CD4-positive, alpha-beta T cell treated with Interleukin-1 beta for 1 hour (primary cell): ENCODE data around the gene ZNF69.
"Not testable (repeated sequence)": the region's sequence is repeated elsewhere in the genome, so short reads cannot be mapped to it uniquely, and the experiment has no call there.

Source experiments
- DNase-seq, 2 donors: peaks; one replicate each; pipeline ENCODE4 v3.0.0-alpha.2; 2020 to 2022

ZNF69 gene

DNA sequence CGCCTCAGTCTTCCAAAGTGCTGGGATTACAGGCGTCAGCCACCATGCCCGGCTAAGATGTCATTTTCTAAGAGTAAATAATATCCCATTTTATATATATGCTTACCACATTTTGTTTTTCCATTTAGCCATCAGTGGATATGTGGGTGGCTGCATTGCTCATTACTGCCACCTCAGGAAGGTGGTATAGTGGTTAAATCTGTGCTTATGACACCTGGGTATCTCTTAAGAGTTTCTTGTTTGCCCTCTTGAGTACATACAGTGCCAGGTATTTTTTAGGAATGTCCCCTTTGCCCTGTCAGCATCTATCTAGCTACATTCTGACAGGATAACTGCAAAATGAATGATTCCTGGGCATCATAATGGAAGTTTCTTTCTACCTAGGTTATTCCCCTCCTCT is 14.6 kb downstream of the ZNF69 start:
- no peak for DNase-seq

DNA sequence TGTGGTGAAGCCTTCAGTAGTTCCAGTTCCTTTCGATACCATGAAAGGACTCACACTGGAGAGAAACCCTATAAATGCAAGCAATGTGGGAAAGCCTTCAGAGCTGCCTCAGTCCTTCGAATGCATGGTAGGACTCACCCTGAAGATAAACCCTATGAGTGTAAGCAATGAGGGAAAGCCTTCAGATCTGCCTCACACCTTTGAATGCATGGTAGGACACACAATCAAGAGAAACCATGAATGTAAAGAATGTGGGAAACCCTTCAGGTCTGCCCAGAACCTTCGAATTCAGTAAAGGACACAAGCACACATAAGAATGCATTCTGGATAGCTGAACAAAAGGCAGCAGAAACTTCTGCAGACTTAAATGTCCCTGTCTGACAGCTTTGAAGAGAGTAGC is 18.3 kb downstream of the ZNF69 start:
- no peak for DNase-seq

DNA sequence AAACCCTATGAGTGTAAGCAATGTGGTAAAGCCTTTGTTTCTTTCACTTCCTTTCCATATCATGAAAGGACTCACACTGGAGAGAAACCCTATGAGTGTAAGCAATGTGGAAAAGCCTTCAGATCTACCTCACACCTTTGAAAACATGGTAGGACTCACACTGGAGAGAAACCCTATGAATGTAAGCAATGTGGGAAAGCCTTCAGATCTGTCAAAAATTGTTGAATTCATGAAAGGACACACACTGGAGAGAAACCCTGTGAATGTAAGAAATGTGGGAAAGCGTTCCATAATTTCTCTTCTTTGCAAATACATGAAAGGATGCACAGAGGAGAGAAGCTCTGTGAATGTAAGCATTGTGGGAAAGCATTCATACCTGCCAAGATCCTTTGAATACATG is 24.4 kb downstream of the ZNF69 start:
- DNase-seq = not testable (repeated sequence)

DNA sequence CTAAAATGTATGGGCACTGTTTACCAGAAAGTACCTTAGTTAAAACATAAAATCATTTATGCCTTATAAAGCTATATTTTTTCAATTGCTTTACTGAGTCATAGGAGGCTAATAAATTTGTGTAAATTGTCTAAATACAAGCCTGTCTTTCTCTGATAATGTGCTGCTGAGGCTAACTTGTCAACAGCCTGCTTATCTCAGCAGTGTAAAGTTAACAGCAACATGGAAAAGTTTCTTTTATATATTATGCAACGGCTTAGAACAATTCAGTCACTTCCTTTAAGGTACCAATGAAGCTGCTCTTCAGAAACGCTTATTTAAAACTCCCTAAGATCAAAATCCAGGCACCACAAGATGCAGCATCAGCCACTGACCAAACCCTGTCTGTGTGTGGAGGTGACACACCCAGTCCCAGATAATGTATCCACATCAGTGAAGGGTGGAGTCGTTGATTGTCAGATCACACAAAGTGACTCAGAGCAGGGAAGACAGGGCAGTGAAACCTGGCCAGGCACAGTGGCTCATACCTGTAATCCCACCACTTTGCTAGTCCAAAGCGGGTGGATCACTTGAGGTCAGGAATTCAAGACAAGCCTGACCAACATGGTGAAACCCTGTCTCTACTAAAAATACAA is 27.0 kb downstream of the ZNF69 start:
- not testable (repeated sequence) for DNase-seq

DNA sequence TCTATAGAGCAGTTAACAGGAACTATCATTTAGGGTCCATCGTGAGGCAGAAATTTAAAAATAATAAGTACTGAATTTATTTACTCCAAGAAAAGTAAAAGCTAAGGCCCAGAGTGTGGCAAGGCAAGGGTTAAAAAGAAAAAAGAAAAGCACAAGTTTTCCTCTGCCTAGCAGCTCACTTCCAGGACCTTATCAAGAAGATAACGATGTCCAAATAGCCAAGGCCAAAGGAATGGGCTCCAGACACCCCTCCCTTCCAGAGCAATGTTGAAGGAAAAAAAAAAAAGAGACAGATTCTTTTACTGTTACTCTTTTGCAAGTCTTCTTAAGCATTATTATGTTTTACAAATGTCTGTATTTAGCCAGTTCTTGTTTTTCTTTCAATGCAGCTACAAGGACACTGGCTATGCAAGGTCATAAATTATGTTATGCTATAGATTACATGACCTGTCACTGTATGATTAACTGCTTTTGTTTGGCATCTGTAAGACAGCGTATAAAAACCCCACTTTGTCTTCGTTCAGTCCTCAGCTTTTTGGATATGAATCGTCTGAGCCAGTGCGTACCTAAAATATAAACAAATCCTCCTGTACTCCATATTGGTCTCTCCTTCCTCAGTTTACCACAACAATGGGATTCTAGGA is 34.4 kb downstream of the ZNF69 start:
- no peak for DNase-seq

DNA sequence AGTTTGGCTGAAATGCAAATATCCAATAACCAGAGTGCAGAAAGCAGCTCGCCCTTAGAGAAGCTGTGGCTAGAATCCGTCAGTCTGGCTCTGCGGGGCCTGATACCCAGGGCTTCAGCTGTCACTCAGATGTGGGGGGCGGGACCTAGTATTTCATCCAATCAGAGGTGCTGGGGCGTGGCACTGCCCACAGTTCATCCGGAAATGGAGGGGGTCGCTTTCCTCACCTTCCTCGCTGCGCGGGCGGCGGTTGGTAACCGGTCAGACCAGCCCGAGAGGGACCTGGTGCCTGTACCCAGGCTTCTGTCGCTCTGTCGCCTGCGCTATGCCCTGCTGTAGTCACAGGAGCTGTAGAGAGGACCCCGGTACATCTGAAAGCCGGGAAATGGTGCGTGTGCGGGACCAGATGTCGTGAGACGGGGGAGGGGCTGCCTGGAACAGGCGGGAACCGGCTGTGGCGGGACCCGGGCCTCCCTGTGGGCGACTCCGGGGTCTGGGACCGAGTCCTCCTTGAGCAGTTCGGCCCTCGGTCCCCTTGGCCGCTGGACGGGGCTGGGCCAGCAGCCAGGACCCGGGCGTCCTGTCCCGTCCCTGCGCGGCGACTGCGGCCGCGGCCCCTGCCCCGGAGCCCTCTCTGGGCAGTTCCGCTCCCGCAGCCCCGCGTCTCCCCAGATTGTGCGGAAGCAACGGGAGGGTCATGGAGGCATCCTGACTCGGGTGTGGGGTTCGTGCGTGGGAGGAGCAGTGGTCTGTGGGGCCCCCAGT is 37.5 kb downstream of the ZNF69 start, which contains the start of gene ZNF700:
Gene ZNF700, plus strand, starts transcription at position 222 of the 765 bp plus-strand sequence. Its CDS starts 104 bp downstream, at position 326.
- DNase-seq = peak; percentile 92 to 93

DNA sequence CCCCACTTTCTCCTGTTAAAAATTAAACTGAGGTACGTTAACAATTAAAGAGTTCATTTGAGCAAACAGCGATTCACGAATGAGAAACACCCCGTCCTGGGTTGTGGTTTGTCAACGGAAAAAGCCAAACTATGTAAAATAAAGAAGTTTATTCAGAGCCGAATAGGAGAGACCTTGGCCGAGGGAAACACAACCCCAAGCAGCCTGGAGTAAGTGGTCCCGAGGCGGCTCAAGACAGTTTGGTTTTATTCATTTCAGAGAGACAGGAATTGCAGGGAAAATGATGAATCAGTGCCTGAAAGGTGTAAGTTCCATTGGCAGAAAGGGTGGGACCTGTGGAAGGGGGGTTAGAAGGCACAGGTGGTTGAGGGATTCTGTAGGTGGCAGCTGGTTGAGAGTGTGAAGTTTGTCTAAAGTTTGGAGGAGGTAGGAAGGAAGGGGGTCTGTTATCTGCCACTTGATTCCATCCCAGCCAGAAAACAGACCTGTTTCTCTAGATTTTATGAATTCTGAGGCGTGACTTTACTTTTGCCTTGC is 38.1 kb downstream of the ZNF69 start:
- not testable (repeated sequence) for DNase-seq

DNA sequence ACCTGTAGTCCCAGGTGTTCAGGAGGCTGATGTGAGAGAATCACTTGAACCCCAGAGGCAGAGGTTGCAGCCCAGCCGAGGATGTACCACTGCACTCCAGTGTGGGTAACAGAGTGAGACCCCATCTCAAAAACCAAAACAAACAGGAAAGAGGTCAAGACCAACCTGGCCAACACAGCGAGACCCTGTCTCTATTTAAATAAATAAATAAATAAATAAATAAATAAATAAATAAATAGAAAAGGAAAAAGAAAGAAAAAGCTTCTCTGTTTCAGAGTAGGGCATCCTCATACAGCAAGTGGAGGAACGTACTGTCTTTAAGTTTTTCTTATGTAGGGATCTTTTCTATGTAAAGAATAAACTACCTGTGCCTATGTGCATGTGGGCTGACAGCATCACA is 39.6 kb downstream of the ZNF69 start:
- no peak for DNase-seq

DNA sequence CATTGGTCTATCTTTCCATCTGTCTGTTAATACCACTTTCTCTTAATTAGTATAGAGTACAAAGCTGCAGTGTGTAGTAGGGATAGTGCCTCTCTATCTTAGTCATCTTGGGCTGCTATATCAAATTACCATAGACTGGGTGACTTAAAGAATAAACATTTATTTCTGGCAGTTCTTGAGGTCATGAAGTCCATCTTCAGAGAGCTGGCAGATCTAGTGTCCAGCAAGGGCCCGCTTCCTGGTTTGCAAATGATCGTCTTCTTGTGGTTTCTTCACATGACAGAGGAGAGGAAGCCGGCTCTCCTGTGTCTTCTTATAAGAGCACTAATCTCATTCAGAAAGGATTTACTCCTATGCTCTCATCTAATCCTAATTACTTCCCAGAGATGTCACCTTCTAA is 43.5 kb downstream of the ZNF69 start:
- DNase-seq = no peak

DNA sequence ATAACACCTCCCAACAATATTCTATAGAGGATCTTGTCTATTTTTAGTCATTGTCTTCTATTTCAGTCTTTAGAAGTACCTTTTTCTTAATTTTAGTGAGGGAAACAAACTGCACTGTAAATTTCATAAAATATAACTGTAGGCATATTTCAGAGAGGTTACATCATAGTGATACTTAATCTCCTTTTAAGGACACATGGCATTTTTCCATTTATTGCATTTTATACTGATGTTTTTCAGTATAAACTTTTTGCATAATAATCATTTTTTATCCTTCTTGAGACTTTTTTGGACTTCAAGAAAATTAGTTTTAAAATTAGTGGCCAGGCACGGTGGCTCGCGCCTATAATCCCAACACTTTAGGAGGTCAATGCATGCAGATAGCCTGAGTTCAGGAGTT is 43.9 kb downstream of the ZNF69 start:
- no peak for DNase-seq

DNA sequence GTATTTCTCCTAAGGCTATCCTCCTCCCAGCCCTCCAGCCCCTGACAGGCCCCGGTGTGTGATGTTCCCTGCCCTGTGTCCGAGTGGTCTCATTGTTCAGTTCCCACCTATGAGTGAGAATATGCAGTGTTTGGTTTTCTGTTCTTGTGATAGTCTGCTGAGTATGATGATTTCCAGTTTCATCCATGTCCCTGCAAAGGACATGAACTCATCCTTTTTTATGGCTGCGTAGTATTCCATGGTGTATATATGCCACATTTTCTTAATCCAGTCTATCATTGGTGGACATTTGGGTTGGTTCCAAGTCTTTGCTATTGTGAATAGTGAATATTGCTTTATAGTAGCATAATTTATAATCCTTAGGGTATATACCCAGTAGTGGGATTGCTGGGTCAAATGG is 48.2 kb downstream of the ZNF69 start:
- not testable (repeated sequence) for DNase-seq

DNA sequence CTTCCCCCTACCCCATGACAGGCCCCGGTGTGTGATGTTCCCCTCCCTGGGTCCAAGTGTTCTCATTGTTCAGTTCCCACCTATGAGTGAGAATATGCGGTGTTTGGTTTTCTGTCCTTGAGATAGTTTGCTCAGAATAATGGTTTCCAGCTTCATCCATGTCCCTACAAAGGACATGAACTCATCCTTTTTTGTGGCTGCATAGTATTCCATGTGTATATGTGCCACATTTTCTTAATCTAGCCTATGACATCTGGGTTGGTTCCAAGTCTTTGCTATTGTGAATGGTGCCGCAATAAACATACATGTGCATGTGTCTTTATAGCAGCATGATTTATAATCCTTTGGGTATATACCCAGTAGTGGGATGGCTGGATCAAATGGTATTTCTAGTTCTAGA is 50.8 kb downstream of the ZNF69 start:
- not testable (repeated sequence) for DNase-seq

DNA sequence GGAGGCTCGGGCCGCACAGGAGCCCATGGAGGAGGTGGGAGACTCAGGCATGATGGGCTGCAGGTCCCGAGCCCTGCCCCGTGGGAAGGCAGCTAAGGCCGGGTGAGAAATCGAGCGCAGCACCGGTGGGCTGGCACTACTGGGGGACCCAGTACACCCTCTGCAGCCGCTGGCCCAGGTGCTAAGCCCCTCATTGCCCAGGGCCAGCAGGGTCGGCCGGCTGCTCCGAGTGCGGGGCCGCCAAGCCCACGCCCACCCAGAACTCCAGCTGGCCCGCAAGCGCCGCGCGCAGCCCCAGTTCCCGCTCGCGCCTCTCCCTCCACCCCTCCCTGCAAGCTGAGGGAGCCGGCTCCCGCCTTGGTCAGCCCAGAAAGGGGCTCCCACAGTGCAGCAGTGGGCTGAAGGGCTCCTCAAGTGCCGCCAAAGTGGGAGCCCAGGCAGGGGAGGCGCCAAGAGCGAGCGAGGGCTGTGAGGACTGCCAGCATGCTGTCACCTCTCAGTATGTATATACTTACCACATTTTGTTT is 53.8 kb downstream of the ZNF69 start:
- not testable (repeated sequence) for DNase-seq

DNA sequence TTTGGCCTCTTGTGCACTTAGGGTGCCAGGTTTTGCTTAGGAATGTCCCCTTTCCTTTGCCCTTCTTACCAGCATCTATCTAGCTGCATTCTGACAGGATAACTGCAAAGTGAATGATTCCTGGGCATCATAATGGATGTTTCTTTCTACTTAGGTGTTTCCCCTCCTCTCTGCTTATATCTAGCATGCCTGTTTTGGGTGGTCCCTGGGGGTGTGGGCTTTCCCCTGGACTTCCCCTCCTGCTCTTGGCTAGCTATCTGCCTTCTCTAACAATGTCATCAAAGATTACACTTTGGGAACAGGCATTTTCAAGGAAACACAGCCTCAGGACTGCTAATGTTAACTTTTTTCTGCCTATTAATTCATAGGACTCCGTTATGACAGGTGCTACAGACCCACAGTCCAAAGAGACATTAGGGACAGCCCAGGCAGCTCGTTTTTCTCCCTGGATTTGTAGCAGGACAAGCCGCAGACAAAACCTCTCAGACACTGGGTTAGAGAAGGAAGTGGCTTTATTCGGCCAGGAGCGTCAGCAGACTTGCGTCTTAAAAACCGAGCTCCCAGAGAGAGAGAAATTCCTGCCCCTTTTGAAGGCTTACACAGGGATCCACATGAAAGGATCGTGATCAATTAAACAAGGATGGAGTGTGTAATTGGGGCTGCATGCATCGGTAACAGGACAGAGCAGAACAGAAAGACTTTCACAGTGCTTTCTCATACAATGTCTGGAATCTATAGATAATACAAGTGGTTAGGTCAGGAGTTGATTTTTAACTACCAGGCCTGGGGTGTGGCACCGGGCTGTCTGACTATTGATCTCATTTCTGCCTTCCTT is 54.6 kb downstream of the ZNF69 start:
- no peak for DNase-seq

DNA sequence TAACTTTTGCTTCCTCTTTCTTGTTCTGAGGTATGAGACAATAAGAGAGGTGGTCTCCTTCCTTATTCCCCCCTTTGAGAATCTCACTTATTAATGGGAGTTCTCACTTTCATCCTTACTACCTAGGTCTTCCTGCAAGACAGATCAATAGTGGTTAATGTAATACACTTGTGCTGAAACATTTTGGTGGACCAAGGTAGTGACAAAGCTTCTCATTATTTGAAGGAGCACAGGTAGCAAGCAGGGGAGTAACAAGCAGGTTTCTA is 55.2 kb downstream of the ZNF69 start:
- no peak for DNase-seq

DNA sequence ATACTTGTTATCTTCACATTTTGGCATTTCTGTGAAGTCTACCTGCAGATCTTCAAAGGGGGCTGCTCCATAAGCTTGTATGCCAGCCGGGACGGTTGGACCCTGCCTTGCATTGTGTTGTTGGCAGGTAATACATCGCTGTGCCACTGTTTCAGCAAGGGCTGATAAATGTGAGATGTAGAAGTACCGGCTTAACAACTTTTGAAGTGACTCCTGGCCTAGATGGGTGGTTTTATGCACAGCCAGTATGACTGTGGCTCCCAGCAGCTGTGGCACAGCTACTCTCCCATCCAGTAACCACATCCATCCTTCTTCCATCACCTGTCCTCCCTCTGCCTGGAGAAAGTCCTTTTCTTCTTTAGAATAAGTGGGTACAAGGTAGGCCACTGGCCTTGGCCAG is 57.1 kb downstream of the ZNF69 start:
- DNase-seq = no peak

DNA sequence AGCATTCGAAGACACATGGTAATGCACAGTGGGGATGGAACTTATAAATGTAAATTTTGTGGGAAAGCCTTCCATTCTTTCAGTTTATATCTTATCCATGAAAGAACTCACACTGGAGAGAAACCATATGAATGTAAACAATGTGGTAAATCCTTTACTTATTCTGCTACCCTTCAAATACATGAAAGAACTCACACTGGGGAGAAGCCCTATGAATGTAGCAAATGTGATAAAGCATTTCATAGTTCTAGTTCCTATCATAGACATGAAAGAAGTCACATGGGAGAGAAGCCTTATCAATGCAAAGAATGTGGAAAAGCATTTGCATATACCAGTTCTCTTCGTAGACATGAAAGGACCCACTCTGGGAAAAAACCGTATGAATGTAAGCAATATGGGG is 61.1 kb downstream of the ZNF69 start:
- no peak for DNase-seq

DNA sequence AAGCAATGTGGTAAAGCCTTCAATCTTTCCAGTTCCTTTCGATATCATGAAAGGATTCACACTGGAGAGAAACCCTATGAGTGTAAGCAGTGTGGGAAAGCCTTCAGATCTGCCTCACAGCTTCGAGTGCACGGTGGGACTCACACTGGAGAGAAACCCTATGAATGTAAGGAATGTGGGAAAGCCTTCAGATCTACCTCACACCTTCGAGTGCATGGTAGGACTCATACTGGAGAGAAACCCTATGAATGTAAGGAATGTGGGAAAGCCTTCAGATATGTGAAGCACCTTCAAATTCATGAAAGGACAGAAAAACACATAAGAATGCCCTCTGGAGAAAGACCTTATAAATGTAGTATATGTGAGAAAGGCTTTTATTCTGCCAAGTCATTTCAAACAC is 61.6 kb downstream of the ZNF69 start:
- DNase-seq = no peak

DNA sequence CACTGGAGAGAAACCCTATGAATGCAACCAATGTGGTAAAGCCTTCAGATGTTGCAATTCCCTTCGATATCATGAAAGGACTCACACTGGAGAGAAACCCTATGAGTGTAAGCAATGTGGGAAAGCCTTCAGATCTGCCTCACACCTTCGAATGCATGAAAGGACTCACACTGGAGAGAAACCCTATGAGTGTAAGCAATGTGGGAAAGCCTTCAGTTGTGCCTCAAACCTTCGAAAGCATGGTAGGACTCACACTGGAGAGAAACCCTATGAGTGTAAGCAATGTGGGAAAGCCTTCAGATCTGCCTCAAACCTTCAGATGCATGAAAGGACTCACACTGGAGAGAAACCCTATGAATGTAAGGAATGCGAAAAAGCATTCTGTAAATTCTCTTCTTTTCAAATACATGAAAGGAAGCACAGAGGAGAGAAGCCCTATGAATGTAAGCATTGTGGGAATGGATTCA is 62.1 kb downstream of the ZNF69 start:
- DNase-seq = not testable (repeated sequence)

DNA sequence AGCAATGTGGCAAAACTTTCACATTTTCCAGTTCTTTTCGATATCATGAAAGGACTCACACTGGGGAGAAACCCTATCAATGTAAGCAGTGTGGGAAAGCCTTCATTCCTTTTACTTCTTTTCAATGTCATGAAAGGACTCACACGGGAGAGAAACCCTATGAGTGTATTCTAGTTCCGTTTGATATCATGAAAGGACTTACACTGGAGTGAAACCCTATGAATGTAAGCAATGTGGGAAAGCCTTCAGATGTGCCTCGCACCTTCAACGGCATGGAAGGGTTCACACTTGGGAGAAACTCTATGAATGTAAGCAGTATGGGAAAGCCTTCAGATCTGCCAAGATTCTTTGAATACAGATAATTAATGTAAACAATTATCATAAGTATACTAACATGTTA is 62.7 kb downstream of the ZNF69 start:
- DNase-seq = no peak
